ENCODE results near the gene DOCK8.
"Not testable (repeated sequence)": the region's sequence is repeated elsewhere in the genome, so short reads cannot be mapped to it uniquely, and the experiment has no call there.

Gene DOCK8

GRCh38 chr9:214648-215493 is at the start of gene DOCK8:
Gene DOCK8, plus strand, starts transcription at chr9:214865. Its CDS starts 112 bp downstream, at chr9:214977.
- no peak for DNase-seq (ENCODE audit: low read depth in 2 of 2)

DNA sequence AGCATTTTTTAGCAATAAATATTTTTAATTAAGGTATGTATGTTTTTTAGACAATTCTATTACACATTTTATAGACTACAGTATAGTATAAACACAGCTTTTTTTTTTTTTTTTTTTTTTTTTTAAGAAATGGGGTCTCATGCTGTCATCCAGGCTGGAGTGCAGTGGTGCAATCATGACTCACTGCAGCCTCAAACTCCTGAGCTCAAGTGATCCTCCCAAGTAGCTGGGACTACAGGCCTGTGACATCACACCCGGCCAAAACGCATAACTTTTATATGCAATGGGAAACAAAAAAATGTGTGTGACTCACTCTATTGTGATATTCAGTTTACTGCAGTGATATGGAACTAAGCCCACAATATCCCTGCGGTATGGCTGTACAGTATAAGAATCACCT is 44.9 kb upstream of the DOCK8 start:
- not testable (repeated sequence) for DNase-seq (ENCODE audit: low read depth in 2 of 2)

DNA sequence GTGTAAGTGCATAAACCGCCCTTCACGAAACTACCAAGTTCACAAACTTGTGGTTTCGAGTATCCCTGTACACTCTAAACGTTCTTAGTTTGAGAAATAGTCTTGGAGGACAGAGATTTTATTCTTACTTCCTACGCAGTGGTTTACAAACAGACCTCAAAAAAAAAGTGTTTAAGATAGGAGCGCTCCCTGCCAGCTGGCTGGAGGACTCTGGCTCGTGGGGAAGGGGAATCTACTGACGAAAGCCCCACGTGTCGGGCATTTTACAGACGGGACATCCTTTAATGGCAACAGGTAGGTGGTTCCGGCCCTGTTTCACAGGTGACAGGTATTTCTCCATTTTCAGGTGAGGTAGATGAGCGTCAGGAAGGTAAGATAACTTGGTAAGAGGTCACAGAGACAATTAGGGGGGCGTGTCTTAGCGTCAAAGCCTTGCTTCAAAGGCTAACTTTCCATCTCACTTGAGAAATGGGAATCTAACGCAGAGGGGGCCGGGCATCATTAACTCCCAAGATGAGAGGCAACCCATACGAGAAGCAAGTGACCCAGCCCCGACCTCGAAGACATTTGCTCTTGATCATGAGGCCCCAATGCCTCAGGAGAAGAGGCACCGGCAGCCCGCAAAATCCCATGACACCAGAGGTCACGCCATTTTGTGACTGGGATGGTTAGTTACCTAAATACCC is 36.4 kb upstream of the DOCK8 start:
- DNase-seq (ENCODE audit: low read depth in 2 of 2), result not testable (repeated sequence)

- not testable (repeated sequence) for DNase-seq (ENCODE audit: low read depth in 2 of 2)
Measured at GRCh38 chr9:178970-179383, 35.7 kb upstream of the DOCK8 start, which contains the start of gene ZNG1A. Gene ZNG1A, minus strand, starts transcription at chr9:179056. Its CDS starts 87 bp downstream, at chr9:178969.

DNA sequence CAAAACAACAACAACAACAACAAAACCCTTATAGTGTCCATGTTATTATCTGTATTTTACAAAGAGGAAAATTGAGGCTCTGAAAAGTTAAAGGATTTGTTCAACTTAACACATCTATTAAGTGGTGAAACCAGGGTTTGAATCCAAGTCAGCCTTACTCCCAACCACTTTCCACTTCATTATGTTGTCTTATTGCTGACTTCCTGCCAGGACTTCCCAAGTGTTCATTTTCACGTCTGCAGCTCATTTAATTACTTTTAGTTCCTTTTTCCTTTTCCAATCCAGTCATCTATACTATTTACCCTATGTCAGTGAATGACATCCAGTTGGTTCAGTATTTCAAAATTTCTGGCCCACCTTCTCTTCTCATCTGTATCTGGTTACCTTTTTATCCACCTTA is 15.1 kb upstream of the DOCK8 start:
- DNase-seq (ENCODE audit: low read depth in 2 of 2), result not testable (repeated sequence)

DNA sequence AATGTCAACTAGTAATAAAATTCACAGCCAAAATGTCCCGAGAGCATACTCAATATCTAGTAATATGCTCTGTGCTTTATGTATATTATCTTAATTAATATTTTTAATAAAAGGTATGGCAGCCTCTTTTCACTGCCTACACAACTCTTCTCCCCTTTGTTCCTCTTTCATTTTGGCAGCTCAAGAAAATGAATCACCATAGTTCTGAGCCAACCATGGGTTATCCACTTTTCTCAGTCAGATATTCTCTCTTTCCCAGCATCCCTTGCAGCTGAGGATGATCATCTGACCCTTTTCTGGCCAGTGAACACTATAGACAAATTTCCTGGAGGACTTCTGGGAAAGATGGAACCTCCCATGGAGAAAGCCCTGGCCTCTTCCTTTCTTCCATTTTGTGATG is 8.2 kb upstream of the DOCK8 start:
- DNase-seq (ENCODE audit: low read depth in 2 of 2), result no peak

DNA sequence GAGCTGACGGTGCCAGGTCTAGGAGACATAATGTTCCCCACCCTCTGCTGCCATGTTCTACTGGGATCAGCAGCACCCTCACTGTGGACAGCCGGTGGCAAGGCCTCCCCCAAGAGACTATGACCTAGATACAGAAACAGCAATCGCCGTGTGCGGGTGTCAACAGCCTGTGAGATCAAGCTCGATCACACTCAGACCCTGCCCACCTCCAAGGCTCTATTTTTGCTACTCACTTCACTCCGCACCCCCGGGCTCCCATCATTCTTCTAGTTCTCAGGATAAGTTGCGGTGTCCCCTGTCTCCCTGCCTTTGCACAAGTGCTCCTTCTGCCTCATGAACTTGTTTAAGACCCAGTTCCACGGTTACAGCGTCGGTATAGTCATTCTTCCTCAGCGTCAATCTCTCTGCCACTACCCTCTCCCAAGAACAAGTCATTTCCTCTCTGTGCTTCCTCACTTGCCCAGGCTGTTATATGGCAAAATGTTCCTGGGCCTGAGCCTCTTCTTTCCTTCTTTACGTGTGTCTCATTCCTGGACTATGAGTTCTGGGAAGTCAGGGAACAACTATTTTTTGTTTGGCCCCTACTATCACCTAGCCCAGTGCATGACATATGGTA is 5.4 kb upstream of the DOCK8 start:
- no peak for DNase-seq (ENCODE audit: low read depth in 2 of 2)

- no peak for DNase-seq (ENCODE audit: low read depth in 2 of 2)
Measured at GRCh38 chr9:211036-211435, 3.6 kb upstream of the DOCK8 start.

GRCh38 chr9:211557-211956 is 3.1 kb upstream of the DOCK8 start:
- DNase-seq (ENCODE audit: low read depth in 2 of 2), result no peak

- DNase-seq (ENCODE audit: low read depth in 2 of 2), result no peak
Measured at GRCh38 chr9:212297-212696, 2.4 kb upstream of the DOCK8 start.

DNA sequence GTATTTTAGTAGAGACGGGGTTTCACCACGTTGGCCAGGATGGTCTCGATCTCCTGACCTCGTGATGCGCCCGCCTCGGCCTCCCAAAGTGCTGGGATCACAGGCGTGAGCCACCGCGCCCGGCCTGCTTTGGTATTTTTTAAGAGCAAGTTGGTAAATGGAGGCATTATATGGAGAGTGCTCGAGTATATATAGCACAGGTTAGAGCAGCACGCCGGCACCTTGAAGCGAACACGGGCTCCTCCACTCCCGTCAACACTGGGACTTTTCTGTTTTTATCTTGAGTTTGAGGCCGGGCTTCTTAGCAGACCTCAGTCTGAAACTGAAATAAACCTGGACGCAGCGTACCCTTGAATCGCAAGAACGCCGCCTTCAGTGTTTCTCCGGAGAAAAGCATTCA is 764 bp upstream of the DOCK8 start:
- DNase-seq (ENCODE audit: low read depth in 2 of 2), result not testable (repeated sequence)

DNA sequence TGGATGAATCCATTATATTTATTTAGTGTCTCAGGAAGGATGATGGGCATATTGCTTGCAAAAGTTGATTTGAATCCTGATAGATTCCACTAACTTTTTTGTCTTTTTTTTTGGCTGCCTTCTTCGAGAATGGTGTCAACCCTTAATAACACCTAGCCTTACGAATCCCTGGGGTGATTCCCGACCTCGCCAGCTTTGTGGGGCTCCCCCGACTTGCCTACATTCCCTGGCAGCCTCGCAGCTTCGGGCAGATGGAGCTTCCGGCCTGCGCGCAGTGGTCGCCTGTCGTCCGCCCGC is 366 bp upstream of the DOCK8 start:
- no peak for DNase-seq (ENCODE audit: low read depth in 2 of 2)

DNA sequence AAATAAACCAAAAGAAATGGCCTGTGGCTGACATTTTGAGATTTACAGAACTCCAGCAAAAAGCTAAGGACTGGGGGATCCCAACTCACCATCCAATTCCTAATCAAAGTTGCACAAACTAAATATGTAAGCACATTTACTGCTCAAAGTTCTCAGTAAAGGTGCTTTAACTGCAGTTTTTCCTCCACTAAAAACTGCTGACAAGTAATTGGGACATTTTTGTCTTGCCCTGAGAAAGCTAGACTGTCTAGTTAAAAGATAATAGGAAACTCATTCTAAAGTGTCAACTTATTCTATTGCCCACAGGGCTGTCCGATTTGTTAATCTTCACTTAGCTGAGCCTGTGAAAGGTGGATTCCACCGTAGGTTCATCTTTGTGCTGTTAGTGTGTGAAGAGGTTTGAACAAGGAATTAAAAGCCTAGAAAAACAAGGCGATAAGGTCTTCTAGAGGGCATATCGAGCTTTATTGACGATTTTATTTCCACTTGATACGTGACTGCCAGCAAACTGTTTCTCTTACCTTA is 1.0 kb downstream of the DOCK8 start:
- DNase-seq (ENCODE audit: low read depth in 2 of 2), result no peak

GRCh38 chr9:216866-217265 is 2.2 kb downstream of the DOCK8 start:
- no peak for DNase-seq (ENCODE audit: low read depth in 2 of 2)

DNA sequence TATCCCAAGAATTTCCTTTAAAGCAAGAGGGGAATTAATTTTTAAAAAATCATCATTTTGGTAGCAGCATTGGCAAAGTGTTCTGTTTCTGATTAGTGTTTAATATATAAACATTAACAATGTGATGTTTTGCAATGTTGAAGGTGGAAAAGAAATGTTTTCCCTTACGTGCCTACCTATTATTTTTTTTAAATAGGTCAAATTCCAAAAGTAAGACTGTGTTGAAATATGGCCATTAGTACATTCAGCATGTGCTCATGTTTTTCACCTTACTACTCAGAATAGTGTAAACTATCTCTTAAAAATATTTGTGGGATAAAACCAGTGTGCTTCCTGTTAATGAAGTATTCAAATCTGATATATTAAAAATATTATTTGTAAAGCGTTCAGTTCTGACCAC is 3.3 kb downstream of the DOCK8 start:
- DNase-seq (ENCODE audit: low read depth in 2 of 2), result no peak

DNA sequence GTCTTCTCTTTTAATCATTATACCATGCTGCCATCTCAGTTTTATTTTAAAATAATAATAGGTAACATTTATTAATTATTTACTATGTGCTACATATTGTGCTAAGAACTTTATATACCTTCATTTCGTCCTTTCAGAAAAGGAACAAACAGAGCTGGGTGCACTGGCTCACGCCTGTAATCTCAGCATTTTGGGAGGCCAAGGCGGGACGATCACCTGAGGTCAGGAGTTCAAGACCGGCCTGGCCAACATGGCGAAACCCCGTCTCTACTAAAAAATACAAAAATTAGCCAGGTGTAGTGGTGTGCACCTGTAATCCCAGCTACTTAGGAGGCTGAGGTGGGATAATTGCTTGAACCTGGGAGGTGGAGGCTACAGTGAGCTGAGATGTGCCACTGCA is 4.4 kb downstream of the DOCK8 start:
- DNase-seq (ENCODE audit: low read depth in 2 of 2), result not testable (repeated sequence)

GRCh38 chr9:219670-220365 is 5.2 kb downstream of the DOCK8 start:
- no peak for DNase-seq (ENCODE audit: low read depth in 2 of 2)

DNA sequence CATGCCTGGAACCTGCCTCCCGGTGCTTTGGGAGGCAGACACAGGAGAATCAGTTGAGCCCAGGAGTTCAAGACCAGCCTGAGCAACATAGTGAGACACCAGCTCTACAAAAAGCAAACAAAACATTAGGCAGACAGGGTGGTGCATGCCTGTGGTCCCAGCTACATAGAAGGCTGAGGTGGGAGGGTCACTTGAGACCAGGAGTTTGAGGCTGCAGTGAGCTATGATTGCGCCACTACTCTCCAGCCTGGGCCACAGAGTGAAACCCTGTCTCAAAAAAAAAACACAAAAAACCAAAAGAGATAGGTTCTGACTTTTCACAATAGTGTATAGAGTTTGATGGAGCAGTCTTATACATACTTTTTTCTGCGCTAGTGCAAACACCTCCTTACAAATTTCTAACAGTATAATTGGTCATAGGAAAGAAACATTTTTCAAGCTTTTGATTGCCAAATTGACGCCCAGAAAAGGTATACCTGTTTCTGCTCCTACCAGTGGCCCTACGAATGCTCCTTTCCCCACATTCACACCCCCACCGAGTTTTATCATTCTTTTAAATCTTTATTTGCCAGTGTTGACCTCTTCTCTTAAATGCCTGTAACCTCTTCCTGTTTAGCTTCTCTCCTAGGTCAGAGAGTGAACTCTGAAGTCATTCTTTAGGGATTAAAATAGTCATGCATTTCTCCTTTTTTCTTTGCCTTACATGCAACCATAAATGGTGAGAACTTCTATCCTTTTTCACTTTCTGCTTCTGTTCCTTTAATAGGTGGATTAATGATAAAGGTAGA is 7.5 kb downstream of the DOCK8 start:
- no peak for DNase-seq (ENCODE audit: low read depth in 2 of 2)

GRCh38 chr9:223152-223551 is 8.5 kb downstream of the DOCK8 start:
- no peak for DNase-seq (ENCODE audit: low read depth in 2 of 2)

DNA sequence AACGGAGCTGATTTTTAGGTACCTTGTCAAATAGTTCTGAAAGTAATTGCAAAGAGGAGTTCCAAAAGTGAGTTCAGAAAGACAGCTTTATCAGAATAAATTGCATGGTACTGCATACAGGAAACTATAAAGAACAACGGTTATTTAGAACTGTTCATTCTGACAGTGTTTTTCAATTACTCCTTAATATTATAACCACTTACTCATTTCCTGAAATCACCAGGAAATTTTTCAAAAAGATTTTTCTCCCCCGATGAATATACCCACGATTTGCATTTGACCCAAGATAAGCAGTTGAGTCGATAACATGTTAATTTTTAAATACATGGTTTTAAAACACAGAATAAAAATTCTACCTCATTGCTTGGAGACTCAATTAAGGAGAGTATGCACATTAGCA is 9.4 kb downstream of the DOCK8 start:
- DNase-seq (ENCODE audit: low read depth in 2 of 2), result no peak

All from fibroblast of skin of left biceps (primary cell).